HG03066 (cell line): ENCODE results near the gene PITPNC1.
"Not testable (repeated sequence)": the region's sequence is repeated elsewhere in the genome, so short reads cannot be mapped to it uniquely, and the experiment has no call there.

Experiments used
- ATAC-seq: cut with Tn5 transposase; IDR thresholded peaks from one replicate; pipeline ENCODE4 v1.9.1; 2021; ENCODE audit warnings: low read depth; ENCODE audit not compliant: unreplicated experiment

PITPNC1 gene

DNA sequence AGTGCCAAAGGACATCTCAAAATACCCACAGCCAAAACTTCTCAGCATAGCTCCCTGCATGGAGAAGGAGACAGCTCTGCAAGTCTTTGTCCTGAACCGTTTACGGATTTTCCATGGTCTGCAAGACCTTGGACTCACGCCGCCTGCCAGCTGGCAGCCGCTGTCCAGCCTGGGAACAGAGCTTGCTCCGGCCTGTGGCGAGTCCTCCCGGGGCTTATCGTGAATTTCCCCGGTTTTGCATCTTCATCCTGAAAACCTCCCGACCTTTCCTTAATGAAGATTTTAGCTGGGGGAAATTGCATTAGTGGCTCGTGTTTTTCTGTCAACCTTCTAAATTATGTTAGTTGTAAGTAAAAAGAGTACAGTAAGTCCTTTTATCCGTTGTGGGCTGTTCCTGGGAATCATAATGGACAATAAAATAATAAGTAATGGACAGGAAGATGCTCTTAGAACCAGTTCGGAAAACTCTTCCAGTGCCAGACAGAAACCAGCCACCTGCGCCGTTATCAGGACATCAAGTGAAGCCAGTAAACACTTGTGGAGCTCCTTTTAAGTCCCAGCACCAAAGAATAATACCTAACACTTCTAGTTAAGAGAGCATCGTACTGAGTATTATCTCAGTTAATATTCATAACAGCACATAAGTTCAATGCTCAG lies 228.3 kb downstream of the PITPNC1 start:
- ATAC-seq = no peak

DNA sequence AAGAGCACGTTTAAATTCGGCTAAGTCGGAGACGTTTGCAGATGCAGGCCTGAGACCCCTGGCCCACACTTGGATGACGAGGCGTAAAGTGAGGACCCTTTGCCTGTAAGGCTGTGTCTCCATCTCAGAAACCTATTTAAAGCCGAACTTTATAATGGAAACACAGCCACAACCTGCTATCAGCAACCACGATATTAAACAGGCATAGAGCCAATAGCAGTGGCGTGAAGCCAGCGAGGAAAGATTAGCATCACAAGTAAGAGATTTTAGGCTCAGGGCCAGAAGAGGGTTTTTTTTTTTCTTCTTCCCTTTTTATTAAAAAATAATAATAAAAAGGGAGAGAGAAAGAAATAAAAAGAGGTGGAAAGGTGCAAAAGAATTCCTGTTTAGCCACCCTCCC lies 229.4 kb downstream of the PITPNC1 start:
- ATAC-seq = no peak

DNA sequence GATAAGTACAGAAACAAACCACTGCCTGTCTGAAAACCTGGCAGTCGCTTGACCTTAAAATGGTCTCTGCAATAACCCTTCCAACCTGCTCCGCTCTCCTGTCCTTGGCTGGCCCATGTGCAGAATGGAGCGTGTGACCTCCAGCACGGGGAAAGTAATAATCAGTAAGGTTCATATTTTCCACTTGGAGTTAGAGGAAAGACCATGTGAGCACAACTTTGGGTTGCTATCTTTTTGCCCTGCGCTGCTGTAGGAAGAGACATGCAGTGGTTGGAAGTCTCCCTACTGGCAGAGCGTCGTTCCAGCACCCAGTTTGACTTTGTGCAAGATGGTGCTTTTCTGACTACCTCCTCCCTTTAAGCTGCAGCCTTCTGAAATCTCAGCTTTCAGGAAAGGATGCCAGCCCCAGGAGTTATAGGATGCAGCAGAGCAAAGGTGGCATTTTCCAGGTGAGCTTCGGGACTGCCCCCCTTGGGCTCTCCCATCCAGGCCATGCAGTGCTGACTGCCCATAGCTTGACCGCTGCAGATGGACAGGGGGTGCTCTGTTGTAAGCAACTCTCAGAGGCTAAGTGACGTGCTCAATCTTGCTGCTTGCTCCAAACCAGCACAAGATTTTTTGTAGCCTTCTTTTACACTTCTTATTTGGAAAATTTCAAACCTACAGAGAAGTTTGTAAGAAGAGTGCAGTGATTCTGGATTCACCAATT lies 230.0 kb downstream of the PITPNC1 start:
- no peak for ATAC-seq

DNA sequence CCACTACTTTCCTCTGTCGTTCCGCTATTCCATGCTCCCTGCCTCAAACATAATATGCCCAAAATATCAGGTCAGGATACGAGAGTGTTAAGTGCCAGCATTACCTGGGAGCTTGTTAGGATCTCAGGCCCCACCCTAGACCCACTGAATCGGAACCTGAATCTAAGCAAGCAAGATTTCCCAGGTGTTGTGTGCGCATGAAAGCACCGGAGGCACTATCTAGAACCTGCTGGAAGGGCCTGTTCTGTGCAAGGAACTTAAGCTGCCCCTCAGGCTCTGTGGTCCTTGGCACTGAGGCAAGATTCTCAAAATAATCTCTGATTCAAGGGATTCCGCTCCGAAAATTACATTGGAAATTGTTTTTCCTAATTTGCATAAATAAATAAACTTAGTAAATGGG lies 233.0 kb downstream of the PITPNC1 start:
- no peak for ATAC-seq

DNA sequence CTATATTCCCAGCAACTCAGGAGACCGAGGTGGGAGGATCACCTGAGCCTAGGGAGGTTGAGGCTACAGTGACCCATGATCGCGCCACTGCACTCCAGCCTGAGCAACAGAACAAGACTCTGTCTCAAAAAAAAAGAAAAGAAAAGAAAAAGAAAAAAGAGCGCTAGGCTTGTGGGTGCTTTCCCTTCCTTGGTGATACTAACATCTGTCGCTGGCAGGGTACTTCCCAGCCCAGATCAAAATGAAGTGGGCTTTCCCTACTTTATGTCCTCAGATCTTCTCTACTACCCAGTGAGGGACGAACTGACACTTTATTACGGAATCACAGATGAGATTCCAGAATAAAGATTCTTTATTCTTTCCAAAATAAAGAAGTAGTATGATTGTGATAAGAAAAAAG lies 236.9 kb downstream of the PITPNC1 start:
- no peak for ATAC-seq

DNA sequence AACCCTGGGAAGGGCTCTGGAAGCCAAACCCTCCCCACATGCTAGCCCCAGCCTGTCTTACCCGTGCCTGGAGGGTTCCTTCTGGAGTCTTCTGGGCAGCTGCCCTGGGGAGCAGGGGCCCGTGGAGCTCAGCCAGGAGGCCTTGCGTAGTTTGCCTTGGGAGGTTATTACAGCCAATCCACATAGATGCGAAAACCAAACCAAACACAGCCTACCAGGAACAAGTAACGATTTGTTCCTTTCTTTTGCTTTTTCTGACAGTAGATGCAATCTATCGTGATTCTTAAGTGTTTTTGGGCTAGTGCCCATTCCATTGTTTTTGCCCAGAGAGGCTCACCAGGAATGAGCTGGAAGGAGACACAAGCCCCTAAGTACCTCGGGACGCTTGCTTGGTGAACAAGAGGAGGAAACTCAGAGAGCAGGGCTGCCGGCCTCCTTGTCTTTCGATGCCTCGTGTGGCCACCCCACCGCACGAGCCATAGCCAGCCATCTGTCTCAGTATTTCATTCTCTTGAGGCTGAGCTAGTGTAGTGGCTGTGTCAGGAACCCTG lies 238.0 kb downstream of the PITPNC1 start:
- no peak for ATAC-seq

DNA sequence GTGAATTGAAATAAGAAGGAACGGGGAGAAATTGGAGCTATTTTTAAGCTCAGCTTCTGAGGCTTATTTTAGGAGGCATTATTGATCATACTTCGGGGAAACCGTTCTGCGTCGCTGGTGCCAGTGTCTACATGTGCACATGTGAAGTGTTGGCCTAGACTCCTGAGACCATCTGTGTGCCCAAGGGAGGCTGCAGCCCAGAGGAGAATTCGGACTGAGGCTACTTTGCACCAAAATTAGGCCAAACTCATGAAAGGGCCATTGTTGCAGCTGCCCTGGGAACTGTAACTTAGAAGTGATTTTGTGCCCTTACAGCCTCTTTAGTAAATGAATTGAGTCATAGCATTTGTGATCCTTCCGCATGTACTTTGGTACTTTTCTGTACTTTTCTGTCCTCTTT lies 238.7 kb downstream of the PITPNC1 start:
- no peak for ATAC-seq

DNA sequence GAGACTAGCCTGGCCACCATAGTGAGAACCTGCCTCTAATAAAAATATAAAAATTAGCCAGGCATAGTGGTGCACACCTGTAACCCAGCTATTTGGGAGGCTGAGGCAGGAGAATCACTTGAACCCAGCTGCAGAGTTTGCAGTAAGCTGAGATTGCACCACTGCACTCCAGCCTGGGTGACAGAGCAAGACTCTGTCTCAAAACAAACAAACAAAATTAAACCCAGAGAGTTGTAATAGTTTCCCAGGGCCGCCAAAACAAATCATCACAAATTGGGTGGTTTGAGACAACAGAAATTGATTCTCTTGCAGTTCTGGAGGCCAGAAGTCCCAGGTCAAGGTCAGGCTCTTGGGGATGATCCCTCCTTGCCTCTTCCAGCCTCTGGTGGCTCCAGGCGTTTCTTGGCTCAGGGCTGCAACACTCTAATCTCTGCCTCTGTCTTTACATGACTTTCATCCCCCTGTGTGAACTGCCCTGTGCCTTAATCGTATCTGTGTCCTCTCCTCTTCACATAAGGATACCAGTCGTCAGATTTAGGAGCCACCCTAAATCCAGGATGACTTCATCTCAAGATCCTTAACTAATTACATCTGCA lies 240.3 kb downstream of the PITPNC1 start:
- ATAC-seq = no peak

DNA sequence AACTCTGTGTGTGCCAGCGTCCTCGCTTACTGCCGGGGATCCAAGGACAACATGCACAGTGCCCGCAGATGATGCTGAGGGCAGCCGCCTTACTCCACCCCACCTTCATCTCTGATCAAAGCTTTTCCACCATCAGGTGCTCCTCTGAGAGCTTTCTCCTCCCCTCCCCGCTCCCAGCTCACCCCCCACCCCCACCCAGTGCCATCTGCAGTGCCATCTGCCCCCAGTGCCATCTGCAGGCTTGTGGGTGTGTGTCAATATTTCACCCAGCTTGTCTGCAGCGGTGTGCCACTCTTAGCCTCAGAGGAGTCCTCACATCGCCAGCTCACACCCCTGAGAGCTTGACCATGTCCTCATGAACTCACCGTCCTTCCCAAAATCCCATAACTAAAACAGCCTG lies 242.5 kb downstream of the PITPNC1 start:
- no peak for ATAC-seq

DNA sequence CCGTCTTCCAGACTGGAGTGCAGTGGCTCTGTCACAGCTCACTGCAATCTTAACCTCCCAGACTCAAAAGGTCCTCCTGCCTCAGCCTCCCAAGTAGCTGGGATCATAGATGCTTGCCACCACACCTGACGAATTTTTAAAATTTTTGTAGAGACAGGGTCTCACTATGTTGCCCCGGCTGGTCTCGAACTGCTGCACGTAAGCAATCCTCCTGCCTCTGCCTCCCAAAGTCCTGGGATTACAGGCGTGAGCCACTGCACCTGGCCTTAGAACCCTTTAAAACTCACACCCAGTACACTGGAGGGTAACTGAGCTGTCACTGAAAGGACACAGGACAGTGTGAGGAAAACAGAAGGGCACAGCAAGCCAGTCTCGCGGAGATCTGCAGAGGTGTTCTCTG lies 243.0 kb downstream of the PITPNC1 start:
- ATAC-seq = no peak

DNA sequence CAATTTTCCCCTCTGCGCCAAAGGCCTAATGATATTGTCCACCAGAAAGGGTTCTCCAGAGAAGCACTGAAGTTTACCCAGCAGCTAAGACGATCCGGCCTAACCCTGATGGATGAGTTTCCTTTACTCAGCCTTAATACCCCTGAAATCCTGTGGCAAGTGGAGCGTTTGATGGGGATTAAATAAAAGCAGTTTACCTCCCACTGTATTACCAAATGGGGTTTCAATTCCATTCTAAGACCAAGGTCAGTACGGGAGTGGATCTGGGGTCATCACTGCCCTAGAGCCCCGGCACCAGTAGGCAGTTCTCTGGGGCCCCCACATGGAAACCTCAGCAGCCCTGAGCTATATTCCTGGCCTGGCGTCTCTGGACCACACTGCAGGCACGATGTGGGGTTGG lies 243.6 kb downstream of the PITPNC1 start:
- ATAC-seq = no peak

DNA sequence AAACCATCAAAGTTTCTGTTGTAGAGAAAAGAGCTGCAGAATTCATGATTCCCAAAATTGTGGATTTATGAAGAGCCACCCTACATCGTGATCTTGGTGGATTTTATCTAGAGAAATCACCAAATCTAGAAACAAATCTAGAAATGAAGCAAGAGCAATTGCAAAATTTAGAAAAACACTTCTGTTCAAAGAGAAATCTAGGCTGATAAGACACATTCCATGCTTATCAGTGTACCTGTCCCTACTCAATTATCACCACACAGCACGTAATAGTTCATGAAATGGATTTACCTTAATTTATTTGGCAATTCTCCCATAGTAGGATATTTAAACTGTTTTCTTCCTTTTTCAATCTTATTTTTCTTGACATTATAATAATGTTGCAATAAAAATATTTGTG lies 246.7 kb downstream of the PITPNC1 start:
- no peak for ATAC-seq

DNA sequence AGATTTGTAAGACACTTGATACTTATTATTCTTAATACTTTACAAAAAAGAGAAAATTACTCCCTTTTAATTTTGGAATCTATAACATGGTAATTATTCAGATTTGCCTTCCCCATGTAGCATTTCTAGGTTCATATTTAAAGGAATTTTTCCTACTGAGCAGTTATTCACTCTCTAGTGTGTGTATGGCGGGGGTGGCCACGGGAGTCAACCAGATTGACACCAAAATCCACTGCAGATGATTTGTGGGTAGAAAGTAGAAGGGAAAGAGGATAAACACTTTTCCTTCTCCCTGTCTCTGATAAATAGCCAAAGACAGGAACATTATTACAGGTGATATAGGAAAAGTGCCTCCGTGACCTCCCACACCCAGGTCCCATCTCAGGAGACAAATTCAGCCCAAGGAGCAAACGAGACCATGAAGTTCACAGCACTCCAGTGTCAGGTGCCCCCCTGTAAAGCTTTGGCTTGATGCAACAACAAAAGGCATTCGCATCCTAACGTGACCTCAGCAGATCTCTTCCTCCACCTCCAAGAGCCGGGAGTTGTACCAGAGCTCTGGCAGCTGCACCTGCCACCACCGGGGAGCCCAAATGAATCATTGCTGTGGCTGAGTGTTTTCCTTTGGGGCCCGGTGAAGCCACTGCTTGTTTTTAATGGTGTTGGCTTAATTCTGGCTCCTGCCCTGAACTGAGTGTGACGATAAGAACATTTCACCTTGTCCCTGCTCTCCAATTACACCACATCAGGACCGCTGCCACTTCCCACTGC lies 248.0 kb downstream of the PITPNC1 start:
- ATAC-seq = no peak

DNA sequence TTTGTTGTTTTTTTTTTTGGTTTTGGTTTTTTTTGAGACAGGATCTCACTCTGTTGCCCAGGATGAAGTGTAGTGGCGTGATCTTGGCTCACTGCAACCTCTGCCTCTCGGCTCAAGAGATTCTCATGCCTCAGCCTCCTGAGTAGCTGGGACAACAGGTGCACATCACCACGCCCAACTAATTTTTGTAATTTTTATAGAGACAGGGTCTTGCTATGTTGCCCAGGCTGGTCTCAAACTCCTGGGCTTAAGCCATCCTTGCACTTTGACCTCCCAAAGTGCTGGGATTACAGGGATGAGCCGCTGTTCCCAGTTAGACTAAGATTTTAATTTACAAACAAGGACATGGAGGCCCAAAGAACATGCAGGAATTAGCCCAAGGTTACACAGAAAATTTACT lies 248.9 kb downstream of the PITPNC1 start:
- ATAC-seq = no peak

DNA sequence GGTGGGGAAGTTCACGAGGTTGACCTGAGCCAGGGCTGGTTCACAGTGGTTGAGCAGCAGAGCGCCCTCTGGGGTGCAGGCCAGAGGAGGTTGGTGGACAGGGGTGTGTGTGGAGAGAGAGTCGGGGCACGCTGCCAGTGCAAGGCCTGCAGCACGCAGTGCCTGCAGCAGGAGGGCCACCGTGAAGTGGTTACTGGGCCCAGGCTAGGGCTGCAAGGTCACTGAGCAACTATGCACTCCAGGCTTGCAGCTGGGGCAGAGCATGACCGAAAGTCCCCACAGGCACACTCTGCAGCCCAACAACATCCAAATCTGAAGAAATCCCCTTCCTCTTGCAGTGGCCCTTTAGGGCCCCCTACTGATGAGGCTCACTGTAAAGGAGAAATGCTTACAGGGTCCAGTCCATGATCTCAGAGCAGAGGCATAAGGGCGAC lies 251.5 kb downstream of the PITPNC1 start:
- ATAC-seq = no peak

DNA sequence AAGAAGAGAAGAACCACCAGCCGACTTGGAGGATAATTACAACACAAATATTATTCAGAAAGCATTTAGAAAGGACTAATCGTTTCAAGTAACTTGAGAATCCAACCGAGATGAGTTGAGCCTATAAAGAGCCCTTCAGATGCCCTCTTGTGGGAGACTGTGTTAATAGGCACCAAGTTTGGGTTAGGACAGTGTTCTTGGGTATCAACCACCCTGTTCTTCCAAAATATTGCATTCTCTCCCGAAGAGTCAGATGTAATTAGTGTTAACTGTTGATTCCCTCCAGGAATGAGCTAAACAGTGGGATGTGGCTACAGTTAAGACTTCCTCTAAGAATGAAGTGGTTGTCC lies 252.9 kb downstream of the PITPNC1 start:
- ATAC-seq = no peak

DNA sequence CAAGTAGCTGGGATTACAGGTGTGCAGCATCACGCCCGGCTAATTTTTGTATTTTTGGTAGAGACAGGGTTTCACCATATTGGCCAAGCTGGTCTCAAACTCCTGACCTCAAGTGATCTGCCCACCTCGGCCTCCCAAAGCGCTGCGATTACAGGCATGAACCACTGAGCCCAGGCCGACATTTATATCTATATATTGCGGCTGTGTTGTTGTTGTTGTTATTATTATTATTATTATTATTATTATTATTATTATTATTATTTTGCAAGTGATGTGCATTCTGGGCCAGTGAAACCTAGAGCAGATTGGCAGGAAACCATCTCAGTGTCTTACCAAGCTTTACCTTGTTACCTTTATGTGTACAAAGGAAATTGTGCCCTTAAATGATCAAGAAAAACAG lies 253.8 kb downstream of the PITPNC1 start:
- ATAC-seq = not testable (repeated sequence)

DNA sequence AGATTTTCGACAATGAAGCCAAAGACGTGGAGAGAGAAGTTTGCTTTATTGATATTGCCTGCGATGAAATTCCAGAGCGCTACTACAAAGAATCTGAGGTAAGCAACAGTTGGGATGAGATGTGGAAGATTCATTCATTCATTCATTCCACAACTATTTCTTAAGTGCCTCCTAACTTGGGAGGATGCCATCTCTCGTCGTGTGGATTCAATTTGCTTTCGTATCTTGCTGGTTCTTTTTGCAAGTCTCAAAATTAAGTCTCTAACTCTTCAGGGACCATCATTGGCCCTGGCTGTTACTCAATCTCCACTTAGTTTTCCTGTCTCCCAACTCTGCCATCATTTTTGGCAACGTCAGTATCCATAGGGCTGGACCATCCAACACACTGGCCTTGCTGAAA lies 255.1 kb downstream of the PITPNC1 start:
- ATAC-seq = no peak

DNA sequence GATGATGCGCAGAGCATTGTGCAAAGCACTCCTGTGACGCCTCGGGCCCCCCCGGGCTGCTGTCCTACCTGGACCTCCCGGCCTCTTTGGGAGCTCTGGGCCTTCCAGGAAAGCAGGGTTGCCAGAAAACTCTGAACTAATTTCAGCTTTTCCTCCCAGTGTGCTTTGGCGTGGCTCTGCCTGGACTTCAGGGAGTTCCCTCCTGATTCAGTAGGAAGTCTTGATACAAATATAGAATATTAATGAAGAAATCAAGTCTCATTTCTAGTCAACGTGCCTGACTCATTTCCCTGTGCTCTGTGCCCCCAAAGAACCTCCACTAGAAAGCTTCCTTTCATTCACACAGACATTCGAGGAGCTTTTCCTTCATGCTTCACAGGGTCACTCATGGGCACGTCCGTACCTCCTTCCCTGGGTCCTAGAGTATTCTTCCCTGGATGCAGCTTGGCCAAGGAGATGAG lies 256.7 kb downstream of the PITPNC1 start:
- ATAC-seq = no peak

DNA sequence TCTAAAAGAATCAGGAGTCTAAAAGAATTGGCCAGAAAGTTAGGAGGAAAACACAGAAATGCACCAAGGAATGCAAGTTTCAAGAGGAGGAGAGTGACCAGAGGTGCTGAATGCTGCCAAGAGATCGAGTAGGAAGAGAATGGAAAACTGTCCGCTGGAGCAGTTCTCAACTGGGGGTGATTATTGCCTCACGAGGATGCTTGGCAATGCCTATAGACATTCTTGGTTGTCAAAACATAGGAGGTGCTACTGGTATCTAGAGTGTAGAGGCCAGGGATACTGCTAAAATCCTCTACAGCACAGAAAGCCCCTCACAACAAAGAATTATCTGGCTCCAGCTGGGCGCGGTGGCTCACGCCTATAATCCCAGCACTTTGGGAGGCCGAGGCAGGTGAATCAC lies 258.6 kb downstream of the PITPNC1 start:
- no peak for ATAC-seq

DNA sequence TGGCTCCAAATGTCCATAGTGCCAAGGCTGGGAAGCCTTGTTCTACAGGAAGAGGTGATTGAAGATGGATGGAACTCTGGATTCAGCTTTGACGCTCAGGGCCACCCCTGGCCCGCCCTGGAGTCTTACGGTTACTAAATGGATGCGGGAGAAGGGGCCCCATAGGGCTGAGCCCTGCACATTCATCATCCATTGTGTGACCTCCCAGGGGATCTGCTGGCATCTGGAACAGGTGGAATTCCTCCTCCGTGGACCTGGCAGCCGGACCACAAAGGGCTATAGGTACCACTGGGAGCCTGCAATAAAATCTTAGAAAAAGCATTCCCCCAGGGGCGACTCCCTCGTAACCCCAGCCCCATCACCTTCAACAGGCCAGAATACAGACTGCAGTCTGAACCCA lies 259.2 kb downstream of the PITPNC1 start:
- no peak for ATAC-seq
